ENCODE measurements around the gene LIN7A. TPM values are rescaled to one million over a fixed set of nuclear protein-coding genes. Genes with fewer than 3 reads are reported as not detected.

The LIN7A gene
- polyA plus RNA-seq, 1 donor from 2014 or later, result 31.5 TPM

DNA sequence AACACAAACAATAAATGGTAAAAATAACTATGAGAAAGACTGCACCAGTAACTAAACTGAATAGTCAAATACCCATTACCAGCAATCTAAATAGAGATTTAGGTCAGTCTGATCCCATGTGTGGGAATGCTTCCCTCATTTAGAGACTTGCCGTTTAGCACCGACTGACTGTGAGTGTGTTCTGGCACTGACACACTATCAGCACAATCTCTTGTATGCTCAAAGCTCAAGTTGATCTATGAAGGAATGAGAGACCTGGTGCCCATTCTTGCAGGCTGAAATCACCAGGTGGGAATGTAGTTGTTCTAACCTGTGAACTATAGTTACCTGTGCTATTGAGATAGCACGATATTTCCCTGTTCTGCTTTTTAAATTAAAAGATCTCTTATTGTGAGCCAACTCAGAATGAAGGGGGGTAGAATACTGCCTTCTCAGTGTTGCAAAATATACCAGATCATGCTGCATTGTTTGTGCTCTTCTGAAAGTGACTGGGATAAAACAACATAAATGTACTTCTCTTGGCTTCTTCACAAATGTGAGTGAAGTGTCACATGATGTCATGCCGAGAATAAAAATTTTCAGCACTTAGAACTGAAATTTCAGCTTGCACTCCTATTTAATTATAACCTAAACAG is 99.6 kb downstream of the LIN7A start:
- TF ChIP-seq MXI1 (conservative IDR thresholded peaks at IDR 0.05; ENCODE audit: poor library complexity, severe bottlenecking), result no peak
- TF ChIP-seq EZH2 (IDR thresholded peaks at IDR 0.05; ENCODE audit: borderline replicate concordance, insufficient read depth, low read length, poor library complexity, severe bottlenecking), result no peak
- no peak for TF ChIP-seq EP300 (conservative IDR thresholded peaks at IDR 0.05; ENCODE audit: poor library complexity, severe bottlenecking)
- TF ChIP-seq, protein P1, sequence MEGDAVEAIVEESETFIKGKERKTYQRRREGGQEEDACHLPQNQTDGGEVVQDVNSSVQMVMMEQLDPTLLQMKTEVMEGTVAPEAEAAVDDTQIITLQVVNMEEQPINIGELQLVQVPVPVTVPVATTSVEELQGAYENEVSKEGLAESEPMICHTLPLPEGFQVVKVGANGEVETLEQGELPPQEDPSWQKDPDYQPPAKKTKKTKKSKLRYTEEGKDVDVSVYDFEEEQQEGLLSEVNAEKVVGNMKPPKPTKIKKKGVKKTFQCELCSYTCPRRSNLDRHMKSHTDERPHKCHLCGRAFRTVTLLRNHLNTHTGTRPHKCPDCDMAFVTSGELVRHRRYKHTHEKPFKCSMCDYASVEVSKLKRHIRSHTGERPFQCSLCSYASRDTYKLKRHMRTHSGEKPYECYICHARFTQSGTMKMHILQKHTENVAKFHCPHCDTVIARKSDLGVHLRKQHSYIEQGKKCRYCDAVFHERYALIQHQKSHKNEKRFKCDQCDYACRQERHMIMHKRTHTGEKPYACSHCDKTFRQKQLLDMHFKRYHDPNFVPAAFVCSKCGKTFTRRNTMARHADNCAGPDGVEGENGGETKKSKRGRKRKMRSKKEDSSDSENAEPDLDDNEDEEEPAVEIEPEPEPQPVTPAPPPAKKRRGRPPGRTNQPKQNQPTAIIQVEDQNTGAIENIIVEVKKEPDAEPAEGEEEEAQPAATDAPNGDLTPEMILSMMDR (IDR thresholded peaks at IDR 0.05; ENCODE audit: poor library complexity, severe bottlenecking), result no peak
- TF ChIP-seq SMC3 (conservative IDR thresholded peaks at IDR 0.05; ENCODE audit: poor library complexity), result no peak
- TF ChIP-seq POLR2AphosphoS5 (IDR thresholded peaks at IDR 0.05), result no peak
- TF ChIP-seq, protein P2, sequence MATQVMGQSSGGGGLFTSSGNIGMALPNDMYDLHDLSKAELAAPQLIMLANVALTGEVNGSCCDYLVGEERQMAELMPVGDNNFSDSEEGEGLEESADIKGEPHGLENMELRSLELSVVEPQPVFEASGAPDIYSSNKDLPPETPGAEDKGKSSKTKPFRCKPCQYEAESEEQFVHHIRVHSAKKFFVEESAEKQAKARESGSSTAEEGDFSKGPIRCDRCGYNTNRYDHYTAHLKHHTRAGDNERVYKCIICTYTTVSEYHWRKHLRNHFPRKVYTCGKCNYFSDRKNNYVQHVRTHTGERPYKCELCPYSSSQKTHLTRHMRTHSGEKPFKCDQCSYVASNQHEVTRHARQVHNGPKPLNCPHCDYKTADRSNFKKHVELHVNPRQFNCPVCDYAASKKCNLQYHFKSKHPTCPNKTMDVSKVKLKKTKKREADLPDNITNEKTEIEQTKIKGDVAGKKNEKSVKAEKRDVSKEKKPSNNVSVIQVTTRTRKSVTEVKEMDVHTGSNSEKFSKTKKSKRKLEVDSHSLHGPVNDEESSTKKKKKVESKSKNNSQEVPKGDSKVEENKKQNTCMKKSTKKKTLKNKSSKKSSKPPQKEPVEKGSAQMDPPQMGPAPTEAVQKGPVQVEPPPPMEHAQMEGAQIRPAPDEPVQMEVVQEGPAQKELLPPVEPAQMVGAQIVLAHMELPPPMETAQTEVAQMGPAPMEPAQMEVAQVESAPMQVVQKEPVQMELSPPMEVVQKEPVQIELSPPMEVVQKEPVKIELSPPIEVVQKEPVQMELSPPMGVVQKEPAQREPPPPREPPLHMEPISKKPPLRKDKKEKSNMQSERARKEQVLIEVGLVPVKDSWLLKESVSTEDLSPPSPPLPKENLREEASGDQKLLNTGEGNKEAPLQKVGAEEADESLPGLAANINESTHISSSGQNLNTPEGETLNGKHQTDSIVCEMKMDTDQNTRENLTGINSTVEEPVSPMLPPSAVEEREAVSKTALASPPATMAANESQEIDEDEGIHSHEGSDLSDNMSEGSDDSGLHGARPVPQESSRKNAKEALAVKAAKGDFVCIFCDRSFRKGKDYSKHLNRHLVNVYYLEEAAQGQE (IDR thresholded peaks at IDR 0.05; ENCODE audit: borderline replicate concordance), result no peak
- no peak for TF ChIP-seq TAF1 (IDR thresholded peaks at IDR 0.05; ENCODE audit: low read depth)
- no peak for TF ChIP-seq RAD21 (conservative IDR thresholded peaks at IDR 0.05)
- Histone ChIP-seq H3K79me2 (replicated peaks; ENCODE audit: insufficient read depth, low read length) (no peaks in the 10 kb centered on the region), H3K27ac (ENCODE audit: low read length) (no peak overlapping the region)

DNA sequence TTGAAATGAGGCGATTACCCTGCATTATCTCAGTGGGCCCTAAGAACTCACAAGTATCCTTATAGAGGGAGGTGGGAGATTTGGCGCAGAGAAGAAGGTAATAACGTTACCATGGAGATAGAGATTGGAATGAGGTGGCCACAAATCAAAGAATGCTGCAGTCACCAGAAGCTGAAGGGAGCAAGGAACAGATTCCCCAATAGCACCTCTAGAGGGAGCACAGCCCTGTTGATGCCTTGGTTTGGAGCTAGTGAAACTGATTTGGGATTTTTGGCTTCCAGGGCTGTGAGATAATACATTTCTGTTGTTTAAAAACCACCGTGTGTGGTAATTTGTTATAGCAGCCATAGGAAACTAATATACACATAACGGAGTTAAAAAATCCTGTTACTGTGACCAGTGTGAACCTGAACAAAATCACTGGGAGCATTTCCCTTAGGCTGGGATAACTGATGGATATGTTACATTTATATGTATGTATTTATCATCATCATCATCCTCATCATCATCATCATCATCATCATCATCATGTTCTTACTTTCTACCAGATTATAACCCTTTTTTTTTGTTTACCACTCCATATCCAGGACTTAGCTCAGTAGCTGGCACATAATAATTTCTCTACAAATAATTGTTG is 100.3 kb downstream of the LIN7A start:
- Histone ChIP-seq H3K27me3 (ENCODE audit: insufficient read depth, low read depth, low read length) (no peaks in the 10 kb centered on the region), H4K20me1 (ENCODE audit: insufficient read depth) (no peaks in the 10 kb centered on the region), H3K4me2 (ENCODE audit: low read length) (no peak overlapping the region), H3K9me3 (ENCODE audit: low read length) (no peaks in the 10 kb centered on the region), H3K9ac (ENCODE audit: low read length) (no peak overlapping the region), H2AFZ (ENCODE audit: low read depth, low read length) (no peak overlapping the region), H3K36me3 (ENCODE audit: insufficient read depth, low read length) (no peaks in the 10 kb centered on the region), H3K27ac (ENCODE audit: low read length) (no peak overlapping the region), H3K79me2 (replicated peaks; ENCODE audit: insufficient read depth, low read length) (no peaks in the 10 kb centered on the region), H3K4me3 (ENCODE audit: low read length) (no peak overlapping the region), H3K9me2 (ENCODE audit: insufficient read depth, low read length) (no peaks in the 10 kb centered on the region), H3F3A (ENCODE audit: insufficient read depth, low read length, poor library complexity, severe bottlenecking) (no peaks in the 10 kb centered on the region)
- TF ChIP-seq EZH2 (IDR thresholded peaks at IDR 0.05; ENCODE audit: borderline replicate concordance, insufficient read depth, low read length, poor library complexity, severe bottlenecking), result no peak
- TF ChIP-seq SMC3 (conservative IDR thresholded peaks at IDR 0.05; ENCODE audit: poor library complexity), result peak; percentile 56
- TF ChIP-seq RAD21 (conservative IDR thresholded peaks at IDR 0.05), result peak; percentile 59
- no peak for TF ChIP-seq MXI1 (conservative IDR thresholded peaks at IDR 0.05; ENCODE audit: poor library complexity, severe bottlenecking)
- no peak for TF ChIP-seq POLR2AphosphoS5 (IDR thresholded peaks at IDR 0.05)
- TF ChIP-seq EP300 (conservative IDR thresholded peaks at IDR 0.05; ENCODE audit: poor library complexity, severe bottlenecking), result no peak
- TF ChIP-seq, protein P1 (IDR thresholded peaks at IDR 0.05; ENCODE audit: poor library complexity, severe bottlenecking), result peak; percentile 65
- TF ChIP-seq TAF1 (IDR thresholded peaks at IDR 0.05; ENCODE audit: low read depth), result no peak

More for the DNA sequence above, 99.6 kb downstream of the LIN7A start:
- H3F3A ChIP-seq (ENCODE audit: insufficient read depth, low read length, poor library complexity, severe bottlenecking), result no peaks in the 10 kb centered on the region
- no peak overlapping the region for H2AFZ ChIP-seq (ENCODE audit: low read depth, low read length)
- no peak overlapping the region for H3K4me3 ChIP-seq (ENCODE audit: low read length)
- no peak overlapping the region for H3K9ac ChIP-seq (ENCODE audit: low read length)
- no peak overlapping the region for H3K4me2 ChIP-seq (ENCODE audit: low read length)
- no peaks in the 10 kb centered on the region for H3K9me3 ChIP-seq (ENCODE audit: low read length)
- H3K36me3 ChIP-seq (ENCODE audit: insufficient read depth, low read length), result no peaks in the 10 kb centered on the region
- H3K9me2 ChIP-seq (ENCODE audit: insufficient read depth, low read length), result no peaks in the 10 kb centered on the region
- H3K27me3 ChIP-seq (ENCODE audit: insufficient read depth, low read depth, low read length), result no peaks in the 10 kb centered on the region
- no peaks in the 10 kb centered on the region for H4K20me1 ChIP-seq (ENCODE audit: insufficient read depth)

Measured in neural cell (in vitro differentiated cells).